HPDE6-E6E7 (cell line): ENCODE measurements around the gene ARHGAP6.

Source experiments
- DNase-seq: peaks from one replicate; pipeline ENCODE4 v3.0.0; 2011; ENCODE audit warnings: missing footprints; ENCODE audit errors: extremely low spot score

Gene ARHGAP6

GRCh38 chrX:11424903-11425674 lies 240.6 kb downstream of the ARHGAP6 start:
- no peak for DNase-seq

GRCh38 chrX:11423949-11424348 lies 241.8 kb downstream of the ARHGAP6 start:
- DNase-seq, result no peak

GRCh38 chrX:11423362-11423818 lies 242.3 kb downstream of the ARHGAP6 start:
- no peak for DNase-seq

- DNase-seq, result no peak
Measured at GRCh38 chrX:11422525-11422857, 243.2 kb downstream of the ARHGAP6 start.

- DNase-seq, result no peak
Measured at GRCh38 chrX:11421805-11422524, 243.8 kb downstream of the ARHGAP6 start.

GRCh38 chrX:11420851-11421250 lies 244.9 kb downstream of the ARHGAP6 start:
- DNase-seq, result no peak

- DNase-seq, result no peak
Measured at GRCh38 chrX:11419102-11419501, 246.6 kb downstream of the ARHGAP6 start.

GRCh38 chrX:11416600-11416999 lies 249.1 kb downstream of the ARHGAP6 start:
- DNase-seq, result no peak

- no peak for DNase-seq
Measured at GRCh38 chrX:11414091-11414490, 251.6 kb downstream of the ARHGAP6 start.

- no peak for DNase-seq
Measured at GRCh38 chrX:11412715-11413623, 252.8 kb downstream of the ARHGAP6 start.

GRCh38 chrX:11409957-11410356 lies 255.8 kb downstream of the ARHGAP6 start:
- no peak for DNase-seq

- DNase-seq, result no peak
Measured at GRCh38 chrX:11408783-11409182, 256.9 kb downstream of the ARHGAP6 start.

GRCh38 chrX:11408109-11408405 lies 257.7 kb downstream of the ARHGAP6 start:
- DNase-seq, result no peak

- DNase-seq, result no peak
Measured at GRCh38 chrX:11407331-11408108, 258.2 kb downstream of the ARHGAP6 start.

GRCh38 chrX:11406109-11406765 lies 259.5 kb downstream of the ARHGAP6 start:
- DNase-seq, result no peak

- no peak for DNase-seq
Measured at GRCh38 chrX:11403631-11404030, 262.1 kb downstream of the ARHGAP6 start.

- no peak for DNase-seq
Measured at GRCh38 chrX:11401966-11402365, 263.8 kb downstream of the ARHGAP6 start.

- no peak for DNase-seq
Measured at GRCh38 chrX:11399489-11400094, 266.1 kb downstream of the ARHGAP6 start.

- DNase-seq, result no peak
Measured at GRCh38 chrX:11398785-11399184, 266.9 kb downstream of the ARHGAP6 start.

GRCh38 chrX:11398139-11398538 lies 267.6 kb downstream of the ARHGAP6 start:
- DNase-seq, result no peak

- no peak for DNase-seq
Measured at GRCh38 chrX:11397680-11398079, 268.0 kb downstream of the ARHGAP6 start.
